Right lobe of liver (tissue), 6 donors: Measurements from ENCODE around the gene COL1A1. TPM values are rescaled to one million over a fixed set of nuclear protein-coding genes. Genes with fewer than 3 reads are reported as not detected.
A peak's percentile ranks its signal among the peaks of the same experiment; 100 is the strongest.

ENCODE experiments used
- ATAC-seq, 4 donors: fragments of 200-7000 bp; cut with Tn5 transposase; one replicate each; pipeline ENCODE4 v1.9.1; 2020; ENCODE audit warnings: mild to moderate bottlenecking in 4 of 4, moderate library complexity in 4 of 4
- DNase-seq, 3 donors: peaks; one replicate each; pipeline ENCODE4 v3.0.0-alpha.2; 2020
- H3K27ac ChIP-seq, 3 donors: fragments of 200-600 bp; one replicate each; pipeline ENCODE4 v1.8.0; 2022
- H3K27me3 ChIP-seq, 2 donors: fragments of 200-600 bp; one replicate each; pipeline ENCODE4 v1.8.0; 2022
- H3K36me3 ChIP-seq, 4 donors: fragments of 200-600 bp; sonication (generic) in 1 of 4; one replicate each; pipeline versions ENCODE4 v1.5.1 to v1.8.0; 2017 to 2022; ENCODE audit warnings: control low read depth in 1 of 4
- H3K4me1 ChIP-seq, 4 donors: fragments of 200-600 bp; sonication (generic) in 1 of 4; one replicate each; pipeline versions ENCODE4 v1.5.1 to v1.8.0; 2017 to 2022; ENCODE audit warnings: control low read depth in 1 of 4
- H3K4me3 ChIP-seq, 3 donors: fragments of 200-600 bp; one replicate each; pipeline ENCODE4 v1.8.0; 2022
- H3K9me3 ChIP-seq, 4 donors: fragments of 200-600 bp; sonication (generic) in 1 of 4; one replicate each; pipeline versions ENCODE4 v1.5.1 to v1.8.0; 2017 to 2022; ENCODE audit warnings: control low read depth in 1 of 4
- POLR2A ChIP-seq: fragments of 450-650 bp; IDR thresholded peaks from one replicate; pipeline ENCODE4 v1.6.1; 2017; ENCODE audit warnings: antibody characterized with exemption, mild to moderate bottlenecking
- WGBS: methylation state at CpG from one replicate; pipeline ENCODE4 v1.1.6; 2018; ENCODE audit warnings: low coverage, low lambda C conversion rate; ENCODE audit not compliant: insufficient coverage; ENCODE audit errors: missing lambda C conversion rate; 5-methylcytosine and 5-hydroxymethylcytosine counted together
- intact Hi-C, 2 donors: fragments of 100-400 bp; cut with DNase I; formaldehyde crosslinking; loops; one replicate each; pipeline versions ENCODE4 v1.11.2 to v1.14.1; 2022
- total RNA-seq, 6 experiments: library from RNA; depleted of rRNA in 2 of 6; stranded (reverse); fragments of >200 nt in 2 of 6; fragmentation: NEBNext Ultra II Directional in 3 of 6; extraction: Animal tissue kit (Norgen Biotek cat#: 25700) in 3 of 6; gene quantifications; one replicate each; pipeline versions ENCODE4 v1.1.0 to v1.2.4, GENCODE V29; 2016 to 2023
- TF ChIP-seq, protein P1 (sequence below), 4 donors: fragments of 200-600 bp in 3 of 4; fragments of 450-650 bp in 1 of 4; IDR thresholded peaks; one replicate each; pipeline versions ENCODE4 v1.5.1 to v1.8.0; 2016 to 2022; ENCODE audit warnings: antibody characterized with exemption in 4 of 4, mild to moderate bottlenecking in 2 of 4
- donor health status: DM: no; HTN: yes; CAD: no.
- donor health status: DM: no; HTN: no; CAD: no.
- donor health status: DM: no; HTN: no; CAD: no.
- donor health status: DM: no; HTN: yes; CAD: no.
- donor health status: DM: no; HTN: yes; CAD: no.

Gene COL1A1
- total RNA-seq, 6 experiments from 2014 or later = 9.3 to 109 (median 34.7) TPM

DNA sequence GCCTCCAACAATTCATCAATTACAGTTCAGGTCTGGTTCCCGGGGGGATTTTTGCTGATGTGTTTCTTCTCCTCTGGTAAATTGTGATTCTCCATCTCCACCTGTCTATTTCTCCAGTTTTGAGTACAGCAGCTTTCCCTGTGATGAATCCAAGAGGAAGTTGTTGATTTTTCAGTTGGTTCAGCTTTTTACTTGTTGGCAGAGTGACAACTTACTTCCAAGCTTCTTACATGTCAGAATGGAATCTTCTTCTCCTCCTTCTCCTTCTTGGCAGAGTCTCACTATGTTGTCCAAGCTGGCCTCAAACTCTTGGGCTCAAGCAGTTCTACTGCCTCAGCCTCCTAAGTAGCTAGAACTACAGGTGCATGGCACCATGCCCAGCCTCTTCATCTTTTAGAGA, 39.4 kb upstream of the COL1A1 start:
- Histone ChIP-seq H3K36me3 (no peaks in the 10 kb centered on the region), H3K4me1 (no peaks in the 10 kb centered on the region), H3K27ac (no peak overlapping the region), H3K4me3 (no peak overlapping the region), H3K9me3 (no peaks in the 10 kb centered on the region), H3K27me3 (no peaks in the 10 kb centered on the region)
- no peak for TF ChIP-seq POLR2A
- TF ChIP-seq, protein P1, sequence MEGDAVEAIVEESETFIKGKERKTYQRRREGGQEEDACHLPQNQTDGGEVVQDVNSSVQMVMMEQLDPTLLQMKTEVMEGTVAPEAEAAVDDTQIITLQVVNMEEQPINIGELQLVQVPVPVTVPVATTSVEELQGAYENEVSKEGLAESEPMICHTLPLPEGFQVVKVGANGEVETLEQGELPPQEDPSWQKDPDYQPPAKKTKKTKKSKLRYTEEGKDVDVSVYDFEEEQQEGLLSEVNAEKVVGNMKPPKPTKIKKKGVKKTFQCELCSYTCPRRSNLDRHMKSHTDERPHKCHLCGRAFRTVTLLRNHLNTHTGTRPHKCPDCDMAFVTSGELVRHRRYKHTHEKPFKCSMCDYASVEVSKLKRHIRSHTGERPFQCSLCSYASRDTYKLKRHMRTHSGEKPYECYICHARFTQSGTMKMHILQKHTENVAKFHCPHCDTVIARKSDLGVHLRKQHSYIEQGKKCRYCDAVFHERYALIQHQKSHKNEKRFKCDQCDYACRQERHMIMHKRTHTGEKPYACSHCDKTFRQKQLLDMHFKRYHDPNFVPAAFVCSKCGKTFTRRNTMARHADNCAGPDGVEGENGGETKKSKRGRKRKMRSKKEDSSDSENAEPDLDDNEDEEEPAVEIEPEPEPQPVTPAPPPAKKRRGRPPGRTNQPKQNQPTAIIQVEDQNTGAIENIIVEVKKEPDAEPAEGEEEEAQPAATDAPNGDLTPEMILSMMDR (IDR thresholded peaks at IDR 0.05) = no peak
- ATAC-seq (no peak), DNase-seq (no peak)
- no CpG with 5 or more reads among the region's 1 CpG for WGBS
- intact Hi-C loops = no loop called here

DNA sequence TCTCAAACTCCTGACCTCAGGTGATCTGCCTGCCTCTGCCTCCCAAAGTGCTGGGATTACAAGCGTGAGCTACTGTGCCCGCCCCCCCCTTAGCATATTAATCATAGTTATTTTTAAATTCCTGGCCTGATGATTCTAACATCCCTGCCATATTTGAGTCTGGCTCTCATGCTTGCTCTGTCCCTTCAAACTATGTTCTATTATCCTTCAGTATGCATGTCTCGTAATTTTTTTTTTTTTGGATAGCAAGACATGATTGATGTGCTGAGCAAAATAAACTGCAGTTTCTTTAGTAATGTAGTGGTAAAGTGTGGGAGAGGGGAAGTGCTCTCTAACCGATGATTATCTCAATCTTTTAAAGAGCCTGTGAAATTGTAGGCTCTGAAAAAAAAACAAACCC, 38.5 kb upstream of the COL1A1 start:
- no peak for DNase-seq
- no peak overlapping the region for H3K27ac ChIP-seq
- intact Hi-C loops = no loop called here
- H3K36me3 ChIP-seq = no peaks in the 10 kb centered on the region
- no peak for ATAC-seq
- WGBS = 48% methylated on average over 3 of the region's 4 CpGs
- H3K9me3 ChIP-seq = no peaks in the 10 kb centered on the region
- no peaks in the 10 kb centered on the region for H3K4me1 ChIP-seq
- TF ChIP-seq, protein P1 (IDR thresholded peaks at IDR 0.05) = no peak
- TF ChIP-seq POLR2A = no peak
- no peaks in the 10 kb centered on the region for H3K27me3 ChIP-seq
- H3K4me3 ChIP-seq = no peak overlapping the region

DNA sequence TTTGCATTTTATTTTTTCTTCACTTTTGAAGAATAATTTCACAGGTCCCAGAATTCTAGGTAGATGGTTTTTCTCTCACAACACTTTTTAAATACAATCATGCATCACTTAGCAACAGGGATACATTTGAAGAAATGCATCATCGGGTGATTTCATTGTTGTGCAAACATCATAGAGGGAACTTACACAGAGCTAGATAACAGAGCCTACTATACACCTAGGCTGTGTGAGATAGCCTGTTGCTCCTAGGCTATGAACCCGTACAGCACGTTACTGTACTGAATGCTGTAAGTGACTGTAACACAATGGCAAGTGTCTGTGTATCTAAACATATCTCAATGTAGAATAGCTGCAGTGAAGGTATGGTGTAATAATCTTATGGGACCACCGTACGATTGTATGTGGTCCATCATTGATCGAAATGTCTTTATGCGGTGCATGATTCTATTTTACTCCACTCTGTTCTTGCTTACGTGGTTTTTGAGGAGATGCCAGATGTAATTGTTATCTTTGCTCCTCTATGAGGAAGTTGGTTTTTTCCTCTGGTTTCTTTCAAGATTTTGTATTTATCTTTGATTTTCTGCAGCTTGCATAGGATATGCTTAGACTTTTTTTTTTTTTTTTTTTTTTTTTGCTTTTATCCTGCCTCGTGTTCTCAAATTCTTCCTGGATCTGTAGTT, 37.3 kb upstream of the COL1A1 start:
- no peaks in the 10 kb centered on the region for H3K9me3 ChIP-seq
- no peaks in the 10 kb centered on the region for H3K4me1 ChIP-seq
- no peak for TF ChIP-seq POLR2A
- TF ChIP-seq, protein P1 (IDR thresholded peaks at IDR 0.05) = no peak
- no peak overlapping the region for H3K27ac ChIP-seq
- no peaks in the 10 kb centered on the region for H3K36me3 ChIP-seq
- H3K4me3 ChIP-seq = no peak overlapping the region
- ATAC-seq (peak in 1 of 4 donors; percentile 40), DNase-seq (no peak)
- WGBS = 50% methylated on average over 9 of the region's 9 CpGs
- no peaks in the 10 kb centered on the region for H3K27me3 ChIP-seq
- intact Hi-C loops = no loop called here

DNA sequence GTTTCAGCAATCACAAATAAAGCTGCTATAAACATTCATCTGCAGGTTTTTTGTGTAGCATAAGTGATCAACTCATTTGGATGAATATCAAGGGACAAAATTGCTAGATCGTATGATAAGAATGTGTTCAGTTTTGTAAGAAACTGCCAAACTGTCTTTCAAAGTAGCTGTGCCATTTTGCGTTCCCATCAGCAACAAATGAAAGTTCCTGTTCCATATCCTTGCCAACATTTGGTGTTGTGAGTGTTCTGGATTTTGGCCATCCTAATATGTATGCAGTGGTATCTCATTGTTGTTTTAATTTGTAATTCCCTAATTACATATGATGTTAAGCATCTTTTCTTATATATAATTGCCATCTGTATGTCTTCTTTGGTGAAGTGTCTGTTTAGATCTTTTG, 36.5 kb upstream of the COL1A1 start:
- H3K4me1 ChIP-seq = no peaks in the 10 kb centered on the region
- no peak overlapping the region for H3K27ac ChIP-seq
- intact Hi-C loops = no loop called here
- H3K9me3 ChIP-seq = no peaks in the 10 kb centered on the region
- TF ChIP-seq, protein P1 (IDR thresholded peaks at IDR 0.05) = no peak
- no peak for TF ChIP-seq POLR2A
- H3K36me3 ChIP-seq = no peaks in the 10 kb centered on the region
- no peak overlapping the region for H3K4me3 ChIP-seq
- ATAC-seq (no peak), DNase-seq (no peak)
- H3K27me3 ChIP-seq = no peaks in the 10 kb centered on the region
- 55% methylated on average over 2 of the region's 2 CpGs for WGBS

DNA sequence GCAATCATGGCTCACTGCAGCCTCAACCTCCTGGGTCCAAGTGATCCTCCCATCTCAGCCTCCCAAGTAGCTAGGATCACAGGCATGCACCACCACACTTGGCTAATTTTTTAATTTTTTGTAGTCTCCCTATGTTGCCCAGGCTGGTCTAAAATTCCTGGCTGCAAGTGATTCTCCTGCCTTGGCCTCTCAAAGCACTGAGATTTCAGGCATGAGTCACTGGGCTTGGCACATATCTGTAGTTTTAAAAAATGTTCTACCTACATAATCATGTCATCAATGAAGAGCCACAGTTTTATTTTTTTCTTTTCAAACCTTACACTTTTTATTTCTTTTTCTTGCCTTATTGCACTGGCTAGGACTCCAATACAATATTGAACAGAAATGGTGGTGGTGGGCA, 33.1 kb upstream of the COL1A1 start:
- no peak for TF ChIP-seq POLR2A
- TF ChIP-seq, protein P1 (IDR thresholded peaks at IDR 0.05) = no peak
- H3K36me3 ChIP-seq = no peaks in the 10 kb centered on the region
- H3K27me3 ChIP-seq = no peaks in the 10 kb centered on the region
- intact Hi-C loops = no loop called here
- H3K4me3 ChIP-seq = no peak overlapping the region
- no peaks in the 10 kb centered on the region for H3K4me1 ChIP-seq
- H3K27ac ChIP-seq = no peak overlapping the region
- ATAC-seq (no peak), DNase-seq (no peak)
- no peaks in the 10 kb centered on the region for H3K9me3 ChIP-seq
